PC-9 (cell line): ENCODE results near the gene DPH7. TPM values are rescaled to one million over a fixed set of nuclear protein-coding genes. Genes with fewer than 3 reads are reported as not detected.

Experiments used
- BruUV-seq: library from RNA; stranded (reverse); fragments of 400-500 nt; replicated peaks from 2 replicates; lab custom pipeline; 2021; lab: Mats Ljungman, UMichigan
- CTCF ChIA-PET: fragments of 300-600 bp; sonication (Branson Sonifier 250); formaldehyde crosslinking; loops from one replicate; lab custom pipeline; 2022; ENCODE audit warnings: antibody characterized with exemption; lab: Charles Lee
- POLR2A ChIA-PET: fragments of 300-600 bp; sonication (Branson Sonifier 250); formaldehyde crosslinking; loops from one replicate; lab custom pipeline; 2022; ENCODE audit warnings: antibody characterized with exemption; ENCODE audit not compliant: unreplicated experiment; lab: Charles Lee
- DNase-seq, 2 experiments: peaks; one replicate each; pipeline versions ENCODE4 v3.0.0 to v3.0.0-alpha.2; 2015 to 2022; ENCODE audit warnings: mixed read lengths in 1 of 2
- H2AFZ ChIP-seq: fragments of 200-600 bp; sonication (generic); 2 replicates; pipeline ENCODE4 v1.8.1; 2017; ENCODE audit warnings: antibody characterized with exemption
- H3F3A ChIP-seq: fragments of 200-600 bp; sonication (generic); 2 replicates; pipeline ENCODE4 v1.8.1; 2017; ENCODE audit warnings: antibody characterized with exemption, mild to moderate bottlenecking, low read depth; ENCODE audit not compliant: insufficient read depth
- H3K27ac ChIP-seq: fragments of 200-600 bp; sonication (generic); 2 replicates; pipeline ENCODE4 v1.6.1; 2016; ENCODE audit warnings: mixed run types
- H3K27me3 ChIP-seq: fragments of 200-600 bp; sonication (generic); 2 replicates; pipeline ENCODE4 v1.6.1; 2016; ENCODE audit warnings: low read depth, mixed run types; ENCODE audit not compliant: insufficient read depth
- H3K36me3 ChIP-seq: fragments of 200-600 bp; sonication (generic); 2 replicates; pipeline ENCODE4 v1.6.1; 2016; ENCODE audit warnings: low read depth, mixed run types
- H3K4me1 ChIP-seq: fragments of 200-600 bp; sonication (generic); replicated peaks from 2 replicates; pipeline ENCODE4 v1.6.1; 2016; ENCODE audit warnings: mixed run types; ENCODE audit not compliant: insufficient read depth
- H3K4me2 ChIP-seq: fragments of 200-600 bp; sonication (generic); 2 replicates; pipeline ENCODE4 v1.6.1; 2017; ENCODE audit warnings: mixed run types
- H3K4me3 ChIP-seq: fragments of 200-600 bp; sonication (generic); 2 replicates; pipeline ENCODE4 v1.6.1; 2016; ENCODE audit warnings: mixed run types
- H3K79me2 ChIP-seq: fragments of 200-600 bp; sonication (generic); 2 replicates; pipeline ENCODE4 v1.6.1; 2017; ENCODE audit warnings: low read depth, mixed run types
- H3K9me2 ChIP-seq: fragments of 200-600 bp; sonication (generic); 2 replicates; pipeline ENCODE4 v1.8.1; 2017; ENCODE audit warnings: mild to moderate bottlenecking; ENCODE audit not compliant: insufficient read depth
- H3K9me3 ChIP-seq: fragments of 200-600 bp; sonication (generic); 2 replicates; pipeline ENCODE4 v1.8.1; 2016; ENCODE audit warnings: low read depth; ENCODE audit not compliant: insufficient read depth
- H4K20me1 ChIP-seq: fragments of 200-600 bp; sonication (generic); 2 replicates; pipeline ENCODE4 v1.8.1; 2017; ENCODE audit not compliant: insufficient read depth
- EZH2 ChIP-seq: fragments of 200-600 bp; sonication (generic); IDR thresholded peaks from 2 replicates; pipeline ENCODE4 v1.8.0; 2017; ENCODE audit warnings: antibody characterized with exemption, low read depth
- intact Hi-C: fragments of 100-400 bp; cut with micrococcal nuclease; formaldehyde crosslinking; loops from one replicate; pipeline ENCODE4 v1.10.0; 2022; ENCODE audit not compliant: unreplicated experiment
- total RNA-seq: library from RNA; stranded (reverse); gene quantifications from 2 replicates; pipeline ENCODE4 v1.2.3, GENCODE V29; 2021
- TF ChIP-seq, protein P1 (sequence below): fragments of 200-600 bp; sonication (generic); conservative IDR thresholded peaks from 2 replicates; pipeline ENCODE4 v1.6.1; 2017; ENCODE audit warnings: mixed run types, antibody characterized with exemption, mild to moderate bottlenecking, moderate library complexity

Gene DPH7
- total RNA-seq, 1 experiment from 2014 or later = 48.5 TPM

DNA sequence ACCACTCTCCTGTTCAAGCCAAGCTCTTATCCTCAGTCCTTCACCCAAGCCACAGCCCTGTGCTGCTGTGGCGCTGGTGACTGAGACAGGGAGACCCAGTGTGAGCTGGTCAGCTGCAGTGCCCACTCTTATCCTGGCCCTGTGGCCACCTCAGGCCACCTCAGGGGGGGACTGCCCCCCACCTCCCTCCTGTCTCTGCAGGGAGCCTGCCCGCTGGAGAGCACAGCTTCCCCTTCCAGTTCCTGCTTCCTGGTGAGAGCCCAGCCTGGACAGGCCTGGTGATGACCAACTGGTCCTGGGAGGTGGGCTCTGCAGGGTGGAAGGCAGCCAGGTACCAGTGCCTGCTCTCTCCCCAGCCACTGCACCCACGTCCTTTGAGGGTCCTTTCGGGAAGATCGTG, 34.5 kb upstream of the DPH7 start:
- no TSS peak for BruUV-seq
- H3K27ac ChIP-seq = peak overlapping the region; percentile 97
- DNase-seq = no peak
- no peaks in the 10 kb centered on the region for H3K9me2 ChIP-seq
- CTCF ChIA-PET = no interaction called here
- H3K4me3 ChIP-seq = no peak overlapping the region; the same call in 1 of the 2 replicates
- H3K4me2 ChIP-seq = peak overlapping the region; percentile 78
- peaks cover 53% of the 10 kb centered on the region for H3F3A ChIP-seq
- H3K79me2 ChIP-seq = peaks cover 67% of the 10 kb centered on the region
- H4K20me1 ChIP-seq = no peaks in the 10 kb centered on the region
- POLR2A ChIA-PET = no interaction called here
- intact Hi-C loops = loop anchor here (2.0 to 10.0 kb wide), 4 partner anchors 34 to 371 kb away; partner anchors contain the start of genes DPH7, MRPL41, PNPLA7 and TUBB4B
- H2AFZ ChIP-seq = no peak overlapping the region
- no peaks in the 10 kb centered on the region for H3K9me3 ChIP-seq
- H3K4me1 ChIP-seq = peaks cover 72% of the 10 kb centered on the region
- H3K36me3 ChIP-seq = peaks cover 8% of the 10 kb centered on the region; the same call in 1 of the 2 replicates
- TF ChIP-seq EZH2 = no peak
- TF ChIP-seq, protein P1, sequence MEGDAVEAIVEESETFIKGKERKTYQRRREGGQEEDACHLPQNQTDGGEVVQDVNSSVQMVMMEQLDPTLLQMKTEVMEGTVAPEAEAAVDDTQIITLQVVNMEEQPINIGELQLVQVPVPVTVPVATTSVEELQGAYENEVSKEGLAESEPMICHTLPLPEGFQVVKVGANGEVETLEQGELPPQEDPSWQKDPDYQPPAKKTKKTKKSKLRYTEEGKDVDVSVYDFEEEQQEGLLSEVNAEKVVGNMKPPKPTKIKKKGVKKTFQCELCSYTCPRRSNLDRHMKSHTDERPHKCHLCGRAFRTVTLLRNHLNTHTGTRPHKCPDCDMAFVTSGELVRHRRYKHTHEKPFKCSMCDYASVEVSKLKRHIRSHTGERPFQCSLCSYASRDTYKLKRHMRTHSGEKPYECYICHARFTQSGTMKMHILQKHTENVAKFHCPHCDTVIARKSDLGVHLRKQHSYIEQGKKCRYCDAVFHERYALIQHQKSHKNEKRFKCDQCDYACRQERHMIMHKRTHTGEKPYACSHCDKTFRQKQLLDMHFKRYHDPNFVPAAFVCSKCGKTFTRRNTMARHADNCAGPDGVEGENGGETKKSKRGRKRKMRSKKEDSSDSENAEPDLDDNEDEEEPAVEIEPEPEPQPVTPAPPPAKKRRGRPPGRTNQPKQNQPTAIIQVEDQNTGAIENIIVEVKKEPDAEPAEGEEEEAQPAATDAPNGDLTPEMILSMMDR = no peak
- no peaks in the 10 kb centered on the region for H3K27me3 ChIP-seq

DNA sequence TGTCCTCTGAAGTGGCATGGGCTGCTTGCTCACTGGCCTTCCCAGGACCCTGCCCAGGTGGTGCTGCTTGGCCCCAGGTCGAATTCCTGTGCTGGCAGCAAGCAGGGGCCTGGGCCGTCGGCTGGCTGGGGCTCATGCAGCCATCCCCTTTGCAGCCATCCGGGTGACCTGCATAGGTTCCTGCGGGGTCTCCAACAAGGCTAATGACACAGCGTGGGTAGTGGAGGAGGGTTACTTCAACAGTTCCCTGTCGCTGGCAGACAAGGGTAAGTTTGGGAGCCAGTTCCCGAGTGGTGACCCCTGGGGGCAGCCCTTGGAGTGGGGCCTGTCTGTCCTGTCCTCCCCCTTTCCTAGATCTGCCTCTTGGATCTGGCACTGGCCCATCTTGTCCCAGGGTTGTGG, 34.0 kb upstream of the DPH7 start:
- DNase-seq = no peak
- Histone ChIP-seq H3K4me1 (peaks cover 76% of the 10 kb centered on the region), H3K4me3 (peak overlapping the region; percentile 1; the same call in 1 of the 2 replicates), H3K4me2 (peak overlapping the region; percentile 78), H2AFZ (no peak overlapping the region), H3K27me3 (no peaks in the 10 kb centered on the region), H3K9me2 (no peaks in the 10 kb centered on the region), H3K27ac (peak overlapping the region; percentile 97), H4K20me1 (no peaks in the 10 kb centered on the region), H3K9me3 (no peaks in the 10 kb centered on the region), H3F3A (peaks cover 52% of the 10 kb centered on the region), H3K79me2 (peaks cover 67% of the 10 kb centered on the region), H3K36me3 (peaks cover 8% of the 10 kb centered on the region; the same call in 1 of the 2 replicates)
- ChIA-PET CTCF (no interaction called here), POLR2A (no interaction called here)
- TF ChIP-seq, protein P1 = no peak
- no peak for TF ChIP-seq EZH2
- TSS peak; percentile 35 for BruUV-seq
- intact Hi-C loops = loop anchor here (2.0 to 10.0 kb wide), 4 partner anchors 34 to 370 kb away; partner anchors contain the start of genes DPH7, MRPL41, PNPLA7 and TUBB4B

DNA sequence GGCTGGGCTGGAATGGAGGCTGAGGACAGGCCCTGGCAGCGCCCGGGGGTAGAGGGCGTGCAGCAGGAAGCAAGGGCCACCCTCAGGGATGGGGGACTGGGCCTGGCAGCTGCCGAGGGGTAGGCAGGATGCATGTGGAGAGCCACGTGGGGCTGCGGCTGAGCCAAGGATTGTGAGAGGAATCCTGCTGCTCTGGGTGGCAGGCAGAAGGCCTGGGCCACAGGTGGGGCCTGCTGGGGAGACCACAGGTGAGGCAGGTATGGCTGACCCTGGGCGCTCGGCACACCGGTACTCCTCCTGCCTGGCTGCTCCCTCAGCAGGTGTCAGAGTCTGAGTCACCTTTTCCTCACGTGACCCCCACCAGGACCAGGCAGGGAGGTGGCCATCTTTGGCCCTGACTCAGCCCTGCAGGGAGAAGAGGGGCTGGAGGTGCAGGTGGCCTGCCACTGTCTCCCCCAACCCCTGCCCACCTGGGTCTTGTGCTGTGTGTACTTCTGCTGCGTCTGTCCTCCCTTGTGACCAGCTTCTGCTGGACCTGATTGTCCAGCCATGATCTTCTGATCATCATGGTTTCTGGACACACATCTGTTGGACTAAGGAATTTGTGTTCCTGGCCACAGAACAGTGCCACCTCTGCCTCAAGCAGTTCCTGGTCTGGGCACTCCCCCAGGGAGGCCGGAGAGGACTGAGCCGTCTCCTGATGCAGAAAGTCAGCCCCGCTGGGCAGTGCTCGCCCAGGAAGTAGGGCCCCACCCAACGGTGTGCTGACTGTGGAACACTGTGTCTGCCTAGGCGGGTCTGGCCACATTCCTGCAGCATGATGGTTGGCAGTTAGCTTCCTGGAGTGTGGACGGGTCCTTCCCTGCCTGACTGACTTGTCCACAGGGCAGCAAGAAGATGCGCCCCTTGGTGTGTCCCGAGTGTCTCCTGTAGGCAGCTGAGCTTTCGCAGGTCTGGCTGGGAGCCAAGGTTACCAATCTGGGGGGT, 33.2 kb upstream of the DPH7 start:
- no TSS peak for BruUV-seq
- Histone ChIP-seq H3K9me2 (no peaks in the 10 kb centered on the region), H3K4me2 (peak overlapping the region; percentile 78), H3K4me3 (peak overlapping the region; percentile 44; the same call in 1 of the 2 replicates), H2AFZ (no peak overlapping the region), H3F3A (peaks cover 45% of the 10 kb centered on the region), H3K4me1 (peaks cover 76% of the 10 kb centered on the region), H3K27ac (peak overlapping the region; percentile 97), H4K20me1 (0 out of 2 replicates have a peak, but pooled peaks cover 3% of the 10 kb centered on the region), H3K9me3 (no peaks in the 10 kb centered on the region), H3K79me2 (peaks cover 67% of the 10 kb centered on the region), H3K27me3 (no peaks in the 10 kb centered on the region), H3K36me3 (peaks cover 3% of the 10 kb centered on the region; the same call in 1 of the 2 replicates)
- POLR2A ChIA-PET = no interaction called here
- CTCF ChIA-PET = no interaction called here
- DNase-seq = peak; percentile 99
- no peak for TF ChIP-seq EZH2
- TF ChIP-seq, protein P1 = no peak
- intact Hi-C loops = loop anchor here (2.0 to 10.0 kb wide), 4 partner anchors 33 to 370 kb away; partner anchors contain the start of genes DPH7, MRPL41, PNPLA7 and TUBB4B
